ENCODE results near the gene EYS.

- no peak for TF ChIP-seq CTCF (IDR thresholded peaks at IDR 0.05)
- no peak for TF ChIP-seq POLR2A (IDR thresholded peaks at IDR 0.05)
- TF ChIP-seq POLR2AphosphoS5 (IDR thresholded peaks at IDR 0.05): no peak
Measured at GRCh38 chr6:64750910-64751309, 956.1 kb downstream of the EYS start.

Measured in breast epithelium (tissue), 3 donors.